C4-2B (cell line): Measurements from ENCODE around the gene TTC28.

Source experiments
- CTCF ChIP-seq: fragments of 450-650 bp; conservative IDR thresholded peaks from 2 replicates; pipeline ENCODE4 v1.5.1; 2017; ENCODE audit warnings: mild to moderate bottlenecking
- ZFX ChIP-seq: fragments of 450-650 bp; IDR thresholded peaks from 2 replicates; pipeline ENCODE4 v1.6.1; 2017

- TF ChIP-seq CTCF (no peak), ZFX (no peak)
Observed at GRCh38 chr22:28146401-28147314, 533.0 kb downstream of the TTC28 start.
